ENCODE measurements around the gene DHX57. TPM values are rescaled to one million over a fixed set of nuclear protein-coding genes. Genes with fewer than 3 reads are reported as not detected.

The DHX57 gene
- total and polyA plus RNA-seq, 2 experiments from 2014 or later = 13.3 to 32.9 TPM

- TF ChIP-seq ZNF114 (CRISPR knock-in tag; IDR thresholded peaks at IDR 0.05) = no peak
Observed at GRCh38 chr2:38765149-38765548, 110.6 kb downstream of the DHX57 start (continued).

GRCh38 chr2:38763728-38764127, 112.0 kb downstream of the DHX57 start:
- Histone ChIP-seq H3K9me2 (ENCODE audit: insufficient read depth) (no peaks in the 10 kb centered on the region), H4K20me1 (replicated peaks; ENCODE audit: insufficient read depth) (no peaks in the 10 kb centered on the region), H2AFZ (0 out of 2 replicates have a peak overlapping the region, but pooled peaks have one; percentile 18), H3K27ac (ENCODE audit: low read depth) (no peak overlapping the region), H3K36me3 (ENCODE audit: insufficient read depth) (no peaks in the 10 kb centered on the region), H3K79me2 (replicated peaks; ENCODE audit: insufficient read depth) (no peaks in the 10 kb centered on the region), H3K4me1 (ENCODE audit: insufficient read depth) (no peaks in the 10 kb centered on the region), H3F3A (replicated peaks; ENCODE audit: low read depth) (no peaks in the 10 kb centered on the region), H3K4me3 (no peak overlapping the region), H3K4me2 (no peak overlapping the region), H3K27me3 (ENCODE audit: insufficient read depth) (no peaks in the 10 kb centered on the region)
- no peaks in the 10 kb centered on the region for H3K4me1 Mint-ChIP-seq
- H3K27me3 Mint-ChIP-seq (ENCODE audit: insufficient read depth, low read depth, poor library complexity) = peaks cover 3% of the 10 kb centered on the region
- ATAC-seq = no peak
- no peaks in the 10 kb centered on the region for H3K9me3 Mint-ChIP-seq
- TF ChIP-seq ETS1 (IDR thresholded peaks at IDR 0.05) = no peak
- no peak for TF ChIP-seq ZNF462 (CRISPR knock-in tag; IDR thresholded peaks at IDR 0.05)
- TF ChIP-seq POLR2AphosphoS5 (IDR thresholded peaks at IDR 0.05; ENCODE audit: low read depth) = no peak
- no peak for TF ChIP-seq ZNF114 (CRISPR knock-in tag; IDR thresholded peaks at IDR 0.05)
- TF ChIP-seq CREB1 (CRISPR knock-in tag; IDR thresholded peaks at IDR 0.05; ENCODE audit: low read depth) = no peak
- no peak for TF ChIP-seq EZH2 (IDR thresholded peaks at IDR 0.05; ENCODE audit: low read depth, unreplicated experiment)
- no peak for TF ChIP-seq REST (IDR thresholded peaks at IDR 0.05; ENCODE audit: unreplicated experiment)
- no peak for TF ChIP-seq STAT1 (IDR thresholded peaks at IDR 0.05; ENCODE audit: unreplicated experiment)
- TF ChIP-seq NANOG (IDR thresholded peaks at IDR 0.05; ENCODE audit: borderline replicate concordance) = no peak
- no peak for TF ChIP-seq CTCF (conservative IDR thresholded peaks at IDR 0.05; ENCODE audit: low read depth in 2 of 2)
- no peak for TF ChIP-seq ZNF331 (CRISPR knock-in tag; IDR thresholded peaks at IDR 0.05; ENCODE audit: low read depth)
- TF ChIP-seq EZH2phosphoT487 (IDR thresholded peaks at IDR 0.05; ENCODE audit: unreplicated experiment) = no peak
- TF ChIP-seq JUNB (IDR thresholded peaks at IDR 0.05; ENCODE audit: unreplicated experiment) = no peak
- H3K4me3 Mint-ChIP-seq = no peak overlapping the region
- no peak for DNase-seq (ENCODE audit: low spot score)
- no peak overlapping the region for H3K27ac Mint-ChIP-seq
- no peaks in the 10 kb centered on the region for H3K36me3 Mint-ChIP-seq (ENCODE audit: low read depth)

Data from GM23338 (cell line).